NT2/D1 (cell line): ENCODE data around the gene RIMS4.

Source experiments
- SUZ12 ChIP-seq: IDR thresholded peaks from 2 replicates; pipeline ENCODE4 v1.6.1; 2011; ENCODE audit not compliant: insufficient read length, insufficient read depth; ENCODE audit errors: extremely low read depth
- YY1 ChIP-seq: IDR thresholded peaks from 2 replicates; pipeline ENCODE4 v1.6.1; 2011; ENCODE audit not compliant: insufficient read length, insufficient read depth
- ZNF274 ChIP-seq: IDR thresholded peaks from 2 replicates; pipeline ENCODE4 v1.6.1; 2011; ENCODE audit warnings: mild to moderate bottlenecking, low read depth, low read length

GRCh38 chr20:44762466-44763140 is 47.7 kb downstream of the RIMS4 start:
- TF ChIP-seq ZNF274, result no peak
- TF ChIP-seq YY1, result no peak
- TF ChIP-seq SUZ12, result no peak
